HCT116 (cell line): ENCODE measurements around the gene KSR2. TPM values are rescaled to one million over a fixed set of nuclear protein-coding genes. Genes with fewer than 3 reads are reported as not detected.

Source experiments
- ATAC-seq: fragments of 200-7000 bp; cut with Tn5 transposase; 2 replicates; pipeline ENCODE4 v1.9.1; 2020; ENCODE audit warnings: mild to moderate bottlenecking, moderate library complexity
- BruUV-seq: library from RNA; stranded (reverse); fragments of 400-500 nt; replicated peaks from 2 replicates; lab custom pipeline; 2021; lab: Mats Ljungman, UMichigan
- CTCF ChIA-PET: fragments of 300-600 bp; sonication (Branson Sonifier 250); formaldehyde crosslinking; loops from one replicate; lab custom pipeline; 2021; ENCODE audit warnings: antibody characterized with exemption; lab: Charles Lee
- POLR2A ChIA-PET: fragments of 300-600, 350-600 bp; sonication (Branson Sonifier 250); formaldehyde crosslinking; loops from one replicate; lab custom pipeline; 2021; ENCODE audit warnings: antibody characterized with exemption; lab: Charles Lee
- RAD21 ChIA-PET, 2 experiments: fragments of 300-600 bp; sonication (Branson Sonifier 250); formaldehyde crosslinking; loops; one replicate each; lab custom pipeline; 2023; ENCODE audit warnings: low total read pairs in 2 of 2; ENCODE audit not compliant: uncharacterized antibody in 2 of 2, unreplicated experiment in 2 of 2, low non-redundant PET in 1 of 2; lab: Charles Lee
- DNase-seq: peaks from one replicate; pipeline ENCODE4 v3.0.0-alpha.2; 2010; ENCODE audit warnings: low read depth, low spot score
- H2AFZ ChIP-seq: fragments of 200-600 bp; shearing (Covaris generic), sonication (generic); 2 replicates; pipeline ENCODE4 v1.6.1; 2017; ENCODE audit warnings: low read depth, mixed run types, mixed read lengths, antibody characterized with exemption, low read length; ENCODE audit not compliant: poor library complexity, severe bottlenecking
- H3K27ac ChIP-seq: 2 replicates; pipeline ENCODE4 v1.5.1; 2012; ENCODE audit warnings: low read depth, low read length
- H3K27me3 ChIP-seq: fragments of 200-600 bp; sonication (generic); 2 replicates; pipeline ENCODE4 v1.6.1; 2016; ENCODE audit warnings: mixed run types, low read length, mixed read lengths; ENCODE audit not compliant: insufficient read depth
- H3K36me3 ChIP-seq, 2 experiments: fragments of 200-500 bp in 1 of 2; fragments of 200-600 bp in 1 of 2; sonication (Bioruptor generic) in 1 of 2; sonication (generic) in 1 of 2; 2 replicates each; pipeline versions ENCODE4 v1.5.1 to v1.6.1; 2014 to 2016; ENCODE audit warnings: low read length in 2 of 2, inconsistent platforms in 1 of 2, mixed read lengths in 1 of 2, mixed run types in 1 of 2; ENCODE audit not compliant: insufficient read depth in 2 of 2, control insufficient read depth in 1 of 2
- H3K4me1 ChIP-seq, 2 experiments: fragments of 200-600 bp in 1 of 2; sonication (generic) in 1 of 2; 2 replicates each; pipeline versions ENCODE4 v1.5.1 to v1.6.1; 2012 to 2017; ENCODE audit warnings: low read length in 2 of 2, inconsistent platforms in 1 of 2, mild to moderate bottlenecking in 1 of 2, mixed read lengths in 1 of 2, mixed run types in 1 of 2, moderate library complexity in 1 of 2; ENCODE audit not compliant: insufficient read depth in 2 of 2, control insufficient read depth in 1 of 2
- H3K4me2 ChIP-seq: fragments of 200-600 bp; sonication (generic); 2 replicates; pipeline ENCODE4 v1.6.1; 2017; ENCODE audit warnings: mixed run types, low read length, mixed read lengths
- H3K4me3 ChIP-seq, 2 experiments: fragments of 200-600 bp in 1 of 2; sonication (generic) in 1 of 2; replicated peaks in 1 of 2; 2 replicates each; pipeline ENCODE4 v1.5.1; 2011 to 2016; ENCODE audit warnings: low read length in 2 of 2, control low read depth in 1 of 2, low read depth in 1 of 2, mild to moderate bottlenecking in 1 of 2, mixed read lengths in 1 of 2, mixed run types in 1 of 2
- H3K79me2 ChIP-seq: fragments of 200-600 bp; sonication (generic); 2 replicates; pipeline ENCODE4 v1.6.1; 2017; ENCODE audit warnings: mild to moderate bottlenecking, mixed run types, low read length, moderate library complexity, mixed read lengths; ENCODE audit not compliant: insufficient read depth
- H3K9ac ChIP-seq: fragments of 200-600 bp; sonication (generic); 2 replicates; pipeline ENCODE4 v1.6.1; 2016; ENCODE audit warnings: low read length, mixed read lengths
- H3K9me2 ChIP-seq: fragments of 200-600 bp; sonication (generic), shearing (Covaris generic); 2 replicates; pipeline ENCODE4 v1.6.1; 2017; ENCODE audit warnings: mixed run types, mild to moderate bottlenecking, moderate library complexity; ENCODE audit not compliant: insufficient read depth
- H3K9me3 ChIP-seq, 2 experiments: fragments of 200-500 bp in 1 of 2; fragments of 200-600 bp in 1 of 2; sonication (Bioruptor generic) in 1 of 2; sonication (generic) in 1 of 2; 2 replicates each; pipeline ENCODE4 v1.6.1; 2014 to 2017; ENCODE audit warnings: low read length in 2 of 2, mixed read lengths in 2 of 2, inconsistent platforms in 1 of 2, low read depth in 1 of 2, mild to moderate bottlenecking in 1 of 2, mixed run types in 1 of 2, moderate library complexity in 1 of 2; ENCODE audit not compliant: control insufficient read depth in 1 of 2, insufficient read depth in 1 of 2
- H4K20me1 ChIP-seq: fragments of 200-600 bp; sonication (generic), shearing (Covaris generic); 2 replicates; pipeline ENCODE4 v1.6.1; 2017; ENCODE audit warnings: mixed run types, mild to moderate bottlenecking, moderate library complexity; ENCODE audit not compliant: insufficient read depth
- CEBPB ChIP-seq: IDR thresholded peaks from 2 replicates; pipeline ENCODE4 v1.6.1; 2012; ENCODE audit warnings: low read depth
- CTCF ChIP-seq, 3 experiments: fragments of 200-600 bp in 1 of 3; sonication (generic) in 1 of 3; IDR thresholded peaks in 2 of 3; conservative IDR thresholded peaks in 1 of 3; 2 replicates each; pipeline ENCODE4 v1.5.1; 2012 to 2017; ENCODE audit warnings: low read depth in 2 of 3, low read length in 2 of 3, antibody characterized with exemption in 1 of 3, borderline replicate concordance in 1 of 3, control low read depth in 1 of 3, mild to moderate bottlenecking in 1 of 3, mixed read lengths in 1 of 3, mixed run types in 1 of 3, moderate library complexity in 1 of 3; ENCODE audit not compliant: insufficient read depth in 1 of 3
- EGR1 ChIP-seq: IDR thresholded peaks from 2 replicates; pipeline ENCODE4 v1.6.1; 2012; ENCODE audit warnings: low read depth
- EZH2 ChIP-seq: fragments of 200-600 bp; sonication (generic); IDR thresholded peaks from 2 replicates; pipeline ENCODE4 v1.6.1; 2017; ENCODE audit warnings: antibody characterized with exemption, mixed run types
- EZH2phosphoT487 ChIP-seq: fragments of 200-600 bp; IDR thresholded peaks from 2 replicates; pipeline ENCODE4 v1.6.1; 2018; ENCODE audit warnings: antibody characterized with exemption, borderline replicate concordance
- POLR2A ChIP-seq: IDR thresholded peaks from 2 replicates; pipeline ENCODE4 v1.7.0; 2011; ENCODE audit warnings: borderline replicate concordance; ENCODE audit not compliant: insufficient read depth, insufficient read length; ENCODE audit errors: extremely low read depth
- REST ChIP-seq: IDR thresholded peaks from 2 replicates; pipeline ENCODE4 v1.6.1; 2012; ENCODE audit warnings: low read depth
- SP1 ChIP-seq: IDR thresholded peaks from 2 replicates; pipeline ENCODE4 v1.6.1; 2012; ENCODE audit warnings: low read depth
- TCF7L2 ChIP-seq: IDR thresholded peaks from 2 replicates; pipeline ENCODE4 v1.7.0; 2011; ENCODE audit warnings: borderline replicate concordance, inconsistent platforms; ENCODE audit not compliant: insufficient read depth, insufficient read length; ENCODE audit errors: extremely low read depth
- YY1 ChIP-seq: IDR thresholded peaks from 2 replicates; pipeline ENCODE4 v1.6.1; 2011; ENCODE audit warnings: low read length, low read depth, moderate library complexity, mild to moderate bottlenecking; ENCODE audit not compliant: insufficient replicate concordance; ENCODE audit errors: extremely low read depth
- ZFX ChIP-seq: fragments of 450-650 bp; IDR thresholded peaks from 2 replicates; pipeline ENCODE4 v1.6.1; 2017
- intact Hi-C: fragments of 100-400 bp; cut with micrococcal nuclease; formaldehyde crosslinking; loops from 2 replicates; pipeline ENCODE4 v1.10.0; 2022
- total RNA-seq: library from RNA; stranded (reverse); gene quantifications from one replicate; pipeline ENCODE4 v1.2.1, GENCODE V29; 2021; ENCODE audit not compliant: unreplicated experiment
- TF ChIP-seq, protein P1 (sequence below): IDR thresholded peaks from 2 replicates; pipeline ENCODE4 v1.6.1; 2012
- TF ChIP-seq, protein P2 (sequence below): IDR thresholded peaks from 2 replicates; pipeline ENCODE4 v1.6.1; 2011; ENCODE audit warnings: mild to moderate bottlenecking, low read length, moderate library complexity; ENCODE audit not compliant: insufficient replicate concordance; ENCODE audit errors: extremely low read depth

Gene KSR2
- total RNA-seq, 1 experiment from 2014 or later = 10.1 TPM

GRCh38 chr12:117574655-117575054 is 394.1 kb downstream of the KSR2 start:
- no peak overlapping the region for H3K9ac ChIP-seq
- no peak overlapping the region for H3K27ac ChIP-seq
- H2AFZ ChIP-seq = no peak overlapping the region
- no peaks in the 10 kb centered on the region for H3K9me2 ChIP-seq
- RAD21 ChIA-PET = no interaction called here
- no peaks in the 10 kb centered on the region for H3K27me3 ChIP-seq
- no peak overlapping the region for H3K4me3 ChIP-seq
- no TSS peak for BruUV-seq
- intact Hi-C loops = no loop called here
- TF ChIP-seq EZH2 (no peak), POLR2A (no peak), EGR1 (no peak), SP1 (no peak), YY1 (no peak), CEBPB (no peak)
- TF ChIP-seq, protein P1, sequence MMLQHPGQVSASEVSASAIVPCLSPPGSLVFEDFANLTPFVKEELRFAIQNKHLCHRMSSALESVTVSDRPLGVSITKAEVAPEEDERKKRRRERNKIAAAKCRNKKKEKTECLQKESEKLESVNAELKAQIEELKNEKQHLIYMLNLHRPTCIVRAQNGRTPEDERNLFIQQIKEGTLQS = no peak
- TF ChIP-seq, protein P2, sequence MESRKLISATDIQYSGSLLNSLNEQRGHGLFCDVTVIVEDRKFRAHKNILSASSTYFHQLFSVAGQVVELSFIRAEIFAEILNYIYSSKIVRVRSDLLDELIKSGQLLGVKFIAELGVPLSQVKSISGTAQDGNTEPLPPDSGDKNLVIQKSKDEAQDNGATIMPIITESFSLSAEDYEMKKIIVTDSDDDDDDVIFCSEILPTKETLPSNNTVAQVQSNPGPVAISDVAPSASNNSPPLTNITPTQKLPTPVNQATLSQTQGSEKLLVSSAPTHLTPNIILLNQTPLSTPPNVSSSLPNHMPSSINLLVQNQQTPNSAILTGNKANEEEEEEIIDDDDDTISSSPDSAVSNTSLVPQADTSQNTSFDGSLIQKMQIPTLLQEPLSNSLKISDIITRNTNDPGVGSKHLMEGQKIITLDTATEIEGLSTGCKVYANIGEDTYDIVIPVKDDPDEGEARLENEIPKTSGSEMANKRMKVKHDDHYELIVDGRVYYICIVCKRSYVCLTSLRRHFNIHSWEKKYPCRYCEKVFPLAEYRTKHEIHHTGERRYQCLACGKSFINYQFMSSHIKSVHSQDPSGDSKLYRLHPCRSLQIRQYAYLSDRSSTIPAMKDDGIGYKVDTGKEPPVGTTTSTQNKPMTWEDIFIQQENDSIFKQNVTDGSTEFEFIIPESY = no peak
- TF ChIP-seq, all 23 proteins: peak for 0
- no peaks in the 10 kb centered on the region for H3K9me3 ChIP-seq
- ATAC-seq = no peak
- no peaks in the 10 kb centered on the region for H3K36me3 ChIP-seq
- no peaks in the 10 kb centered on the region for H4K20me1 ChIP-seq
- H3K4me1 ChIP-seq = no peaks in the 10 kb centered on the region
- H3K79me2 ChIP-seq = no peaks in the 10 kb centered on the region
- no peak for DNase-seq
- ChIA-PET CTCF (no interaction called here), POLR2A (no interaction called here)
- H3K4me2 ChIP-seq = no peak overlapping the region

GRCh38 chr12:117572755-117573154 is 396.0 kb downstream of the KSR2 start:
- intact Hi-C loops = no loop called here
- Histone ChIP-seq H3K79me2 (no peaks in the 10 kb centered on the region), H3K9ac (no peak overlapping the region), H2AFZ (no peak overlapping the region), H3K27ac (no peak overlapping the region), H3K4me1 (no peaks in the 10 kb centered on the region), H3K9me3 (no peaks in the 10 kb centered on the region), H3K36me3 (no peaks in the 10 kb centered on the region), H3K9me2 (no peaks in the 10 kb centered on the region), H3K27me3 (no peaks in the 10 kb centered on the region), H3K4me3 (no peak overlapping the region), H3K4me2 (no peak overlapping the region), H4K20me1 (no peaks in the 10 kb centered on the region)
- ATAC-seq (no peak), DNase-seq (no peak)
- POLR2A ChIA-PET = no interaction called here
- no TSS peak for BruUV-seq
- RAD21 ChIA-PET = no interaction called here
- CTCF ChIA-PET = interaction anchor here (1.2 kb wide), 1 partner anchor 15 kb away, joined by 3 read pairs; no protein-coding TSS in a partner anchor
- TF ChIP-seq EZH2phosphoT487 (no peak), REST (no peak), ZFX (no peak), CTCF (IDR thresholded peaks at IDR 0.05 in 2 of 3, conservative IDR thresholded peaks at IDR 0.05 in 1 of 3; ENCODE audit: borderline replicate concordance in 1 of 3, insufficient read depth in 1 of 3, low read depth in 2 of 3, low read length in 2 of 3) (no peak), TCF7L2 (no peak)
